Measurements from ENCODE around the gene LIMA1.
"Not testable (repeated sequence)": the region's sequence is repeated elsewhere in the genome, so short reads cannot be mapped to it uniquely, and the experiment has no call there.

Gene LIMA1

GRCh38 chr12:50290692-50291091 lies 7.4 kb upstream of the LIMA1 start:
- FAIRE-seq; DNase-seq (ENCODE audit: insufficient read length, low spot score): not testable (repeated sequence)

- DNase-seq (ENCODE audit: insufficient read length, low spot score) (no peak), FAIRE-seq (no peak)
These were observed 4.0 kb upstream of the LIMA1 start for GRCh38 chr12:50287271-50287670.

- no peak for FAIRE-seq
- no peak for DNase-seq (ENCODE audit: insufficient read length, low spot score)
These were observed 1.9 kb upstream of the LIMA1 start for GRCh38 chr12:50285253-50285652.

DNA sequence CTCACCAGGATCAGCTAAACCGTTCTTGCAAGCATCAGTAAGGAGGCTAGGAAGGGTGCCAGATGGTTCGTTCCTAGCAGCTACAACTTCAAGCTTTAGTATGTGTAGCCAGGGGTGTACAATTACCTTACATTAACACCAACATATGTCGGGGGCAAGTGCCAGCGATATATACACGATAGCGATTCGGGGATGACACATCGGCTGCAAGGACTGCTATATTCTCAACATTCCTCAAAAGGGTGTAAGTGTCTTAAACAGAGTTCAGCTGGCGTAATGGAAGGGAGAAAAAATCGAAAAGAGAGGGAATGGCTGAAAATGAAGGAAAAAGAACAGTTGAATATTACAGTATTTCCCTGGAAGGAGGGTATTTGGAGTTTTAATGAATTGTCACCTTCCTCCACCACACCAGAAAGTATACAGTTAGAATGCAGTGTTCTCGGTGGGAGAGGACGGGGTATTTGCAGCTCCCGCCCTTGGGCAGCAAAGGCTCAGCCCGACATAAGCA lies 545 bp downstream of the LIMA1 start:
- FAIRE-seq (peak; percentile 73), DNase-seq (ENCODE audit: insufficient read length, low spot score) (peak; percentile 44)

- no peak for FAIRE-seq
- DNase-seq (ENCODE audit: insufficient read length, low spot score) = no peak
These were observed 3.8 kb downstream of the LIMA1 start for GRCh38 chr12:50279501-50279900.

DNA sequence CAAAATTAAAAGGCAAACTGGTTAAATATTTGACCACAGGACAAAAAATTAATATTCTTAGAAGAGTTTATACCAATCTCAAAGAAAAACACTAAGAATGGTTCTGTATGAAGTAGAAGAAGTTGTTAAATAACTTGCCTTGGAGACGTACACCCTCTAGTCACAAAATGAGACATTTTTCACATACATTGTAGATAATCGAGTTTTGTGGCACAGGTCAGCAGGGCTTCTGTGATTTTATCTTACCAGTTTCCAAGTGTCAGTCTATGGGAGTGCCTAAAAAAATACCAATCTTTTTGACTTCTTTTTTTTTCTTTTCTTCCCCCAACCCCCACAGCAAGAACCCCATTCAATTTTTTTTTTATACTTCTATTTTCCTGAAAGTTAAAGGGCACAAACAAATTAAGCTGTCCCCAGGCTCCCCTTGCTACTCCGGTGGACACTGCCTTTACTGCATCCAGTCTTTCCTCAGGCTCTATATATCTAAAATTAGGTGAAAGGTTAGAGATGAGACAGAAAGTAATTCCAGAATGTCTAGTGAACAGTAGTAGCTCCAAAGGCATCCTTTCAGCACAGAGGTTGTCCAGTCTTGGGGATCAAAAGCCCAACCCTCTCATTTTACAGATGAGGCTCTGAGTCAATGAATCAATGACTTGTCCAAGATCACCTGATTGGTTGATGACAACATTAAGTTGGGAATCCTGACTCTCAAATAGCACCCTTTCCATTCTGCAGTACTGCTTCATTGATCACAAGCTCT lies 6.2 kb downstream of the LIMA1 start:
- FAIRE-seq (no peak), DNase-seq (ENCODE audit: insufficient read length, low spot score) (no peak)

- no peak for DNase-seq (ENCODE audit: insufficient read length, low spot score)
- no peak for FAIRE-seq
These were observed 7.3 kb downstream of the LIMA1 start for GRCh38 chr12:50276068-50276467.

GRCh38 chr12:50275556-50275955 lies 7.8 kb downstream of the LIMA1 start:
- DNase-seq (ENCODE audit: insufficient read length, low spot score) (no peak), FAIRE-seq (no peak)

- DNase-seq (ENCODE audit: insufficient read length, low spot score) = not testable (repeated sequence)
These were observed 8.2 kb downstream of the LIMA1 start for GRCh38 chr12:50275127-50275526.

GRCh38 chr12:50271724-50272247 lies 11.5 kb downstream of the LIMA1 start:
- DNase-seq (ENCODE audit: insufficient read length, low spot score) = no peak
- no peak for FAIRE-seq

More at GRCh38 chr12:50275127-50275526, 8.2 kb downstream of the LIMA1 start:
- not testable (repeated sequence) for FAIRE-seq

GRCh38 chr12:50268482-50268881 lies 14.8 kb downstream of the LIMA1 start:
- no peak for FAIRE-seq
- DNase-seq (ENCODE audit: insufficient read length, low spot score) = no peak

GRCh38 chr12:50265770-50266524 lies 17.4 kb downstream of the LIMA1 start:
- FAIRE-seq (no peak), DNase-seq (ENCODE audit: insufficient read length, low spot score) (no peak)

GRCh38 chr12:50263832-50264231 lies 19.5 kb downstream of the LIMA1 start:
- DNase-seq (ENCODE audit: insufficient read length, low spot score) (no peak), FAIRE-seq (no peak)

GRCh38 chr12:50261654-50262053 lies 21.7 kb downstream of the LIMA1 start:
- FAIRE-seq = no peak
- no peak for DNase-seq (ENCODE audit: insufficient read length, low spot score)

DNA sequence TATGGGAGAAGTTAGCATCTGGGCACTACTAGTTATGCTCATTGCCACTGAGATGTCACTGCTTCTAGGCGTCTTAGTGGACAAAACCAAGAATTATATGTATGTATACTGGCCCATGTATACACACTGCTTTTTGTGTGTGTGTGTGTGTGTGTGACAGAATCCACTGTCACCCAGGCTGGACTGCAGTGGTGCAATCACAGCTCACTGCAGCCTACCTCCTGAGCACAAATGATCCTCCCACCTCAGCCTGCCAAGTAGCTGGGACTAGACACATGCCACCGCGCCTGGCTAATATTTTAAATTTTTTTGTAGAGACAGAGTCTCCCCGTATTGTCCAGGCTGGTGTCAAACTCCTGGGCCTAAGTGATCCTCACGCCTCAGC lies 25.2 kb downstream of the LIMA1 start:
- DNase-seq (ENCODE audit: insufficient read length, low spot score) (no peak), FAIRE-seq (peak; percentile 23)

DNA sequence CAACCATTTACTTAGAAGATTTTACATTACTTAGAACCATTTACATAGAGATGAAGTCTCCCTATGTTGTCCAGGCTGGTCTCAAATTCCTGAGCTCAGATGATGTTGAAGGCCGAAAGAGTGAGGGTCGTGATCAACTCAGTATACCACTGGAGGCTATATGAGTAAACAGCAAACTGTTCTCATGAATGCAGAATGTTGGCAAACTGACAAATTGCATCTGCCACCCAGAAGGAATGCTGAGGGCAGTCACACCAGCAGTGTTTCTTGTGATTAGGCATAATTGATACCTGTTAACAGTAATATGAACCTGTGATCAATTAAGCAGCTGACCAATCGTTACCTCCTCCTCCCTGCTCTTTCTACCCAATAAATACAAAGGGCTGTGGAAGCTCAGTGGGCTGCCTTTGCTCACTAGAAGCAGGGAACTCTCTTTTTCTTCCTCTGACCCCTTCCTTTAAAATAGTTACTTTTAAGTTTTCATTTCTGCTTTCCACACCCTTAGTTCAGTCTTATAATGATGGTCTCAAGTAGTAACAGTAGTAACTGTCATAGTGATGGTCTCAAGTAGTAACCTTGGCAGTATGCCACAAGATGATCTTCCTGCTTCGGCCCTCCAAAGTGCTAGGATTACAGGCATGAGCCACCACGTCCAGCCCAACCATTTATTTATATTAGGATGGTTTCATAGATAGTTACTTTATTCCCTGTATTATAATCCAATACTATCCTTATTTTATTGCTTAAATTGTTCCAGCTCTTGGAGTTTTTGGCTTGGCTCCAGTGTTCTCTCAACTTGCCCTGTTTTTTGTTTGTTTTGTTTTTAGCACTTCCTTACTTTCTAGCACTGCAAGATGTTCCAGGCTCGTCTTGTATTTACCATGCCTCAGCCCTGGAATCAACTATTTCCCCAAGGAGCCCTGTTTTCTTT lies 25.8 kb downstream of the LIMA1 start:
- DNase-seq (ENCODE audit: insufficient read length, low spot score) (no peak), FAIRE-seq (no peak)

DNA sequence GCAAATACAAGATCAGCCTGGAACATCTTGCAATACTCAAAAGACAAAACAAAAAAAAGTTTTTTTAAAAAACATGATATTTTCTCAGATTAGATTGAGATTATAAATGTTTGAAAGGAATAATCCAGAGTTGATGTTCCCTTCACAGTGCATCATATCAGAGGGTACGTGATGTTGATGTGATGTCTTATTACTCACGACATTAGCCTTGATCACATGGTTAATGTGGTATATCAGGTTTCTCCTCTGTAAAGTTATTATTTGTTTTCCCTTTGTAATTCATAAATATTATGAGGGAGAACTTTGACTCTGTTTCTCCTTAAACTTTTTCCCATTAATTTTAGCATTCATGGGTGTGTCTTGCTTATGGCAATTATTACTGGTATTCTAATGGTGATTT lies 26.6 kb downstream of the LIMA1 start:
- DNase-seq (ENCODE audit: insufficient read length, low spot score) = no peak
- no peak for FAIRE-seq

DNA sequence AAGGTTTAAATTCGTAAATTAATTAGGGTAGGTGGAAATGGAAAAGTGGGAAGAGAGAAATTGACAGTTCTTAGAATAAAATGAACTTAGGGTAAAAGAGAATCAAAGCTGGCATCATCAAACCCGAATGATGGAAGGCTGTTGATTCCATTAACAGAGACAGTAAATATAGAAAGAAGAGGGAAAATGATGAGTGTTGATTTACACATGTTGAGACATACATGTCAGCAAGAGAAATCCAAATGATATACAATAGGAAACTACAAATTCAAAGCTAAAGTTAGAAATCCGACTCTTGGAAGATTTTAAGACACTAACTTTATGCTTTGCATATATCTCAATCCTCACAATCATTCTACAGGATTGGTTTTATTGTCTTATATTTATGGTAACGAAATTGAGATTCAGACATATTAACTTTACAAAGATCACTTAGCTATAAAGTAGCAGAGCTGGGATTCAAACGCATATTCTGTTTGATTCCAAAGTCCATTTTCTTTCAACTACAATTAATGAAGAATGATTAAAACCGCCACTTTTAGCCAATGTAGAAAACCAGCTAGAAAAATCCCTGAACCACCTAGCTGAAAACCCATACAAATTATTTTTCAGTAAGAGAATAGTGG lies 30.2 kb downstream of the LIMA1 start:
- DNase-seq (ENCODE audit: insufficient read length, low spot score) = no peak
- no peak for FAIRE-seq

DNA sequence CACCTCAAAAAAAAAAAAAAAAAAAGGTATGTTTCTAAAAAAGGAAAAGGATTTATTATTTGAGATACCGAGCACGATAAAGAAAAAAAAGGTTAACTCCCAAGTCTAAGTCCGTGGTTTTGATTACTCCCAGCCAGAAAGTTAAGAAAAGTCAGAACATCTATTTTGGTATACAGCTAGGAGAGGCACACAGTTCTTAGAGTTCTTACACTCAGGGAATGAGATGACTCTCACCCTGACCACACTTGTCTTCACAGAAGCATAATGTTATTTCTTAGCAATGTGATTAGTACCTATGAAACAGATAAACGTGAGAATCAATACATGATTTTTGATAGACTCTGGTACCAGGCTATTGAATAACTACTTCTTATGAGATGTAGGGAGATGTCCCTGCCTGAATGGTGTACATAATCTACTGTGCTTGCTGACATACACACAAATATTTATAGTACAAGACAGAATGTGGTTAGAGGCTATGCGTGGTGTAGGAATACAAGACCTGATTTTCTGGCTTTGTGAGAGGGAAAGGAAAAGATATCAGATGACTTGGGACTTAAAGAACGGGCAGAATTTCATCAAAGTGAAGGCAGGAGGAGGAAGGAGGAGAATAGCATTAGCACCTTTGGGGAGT lies 31.6 kb downstream of the LIMA1 start:
- DNase-seq (ENCODE audit: insufficient read length, low spot score) (no peak), FAIRE-seq (no peak)
